ENCODE results near the gene KDM4D. TPM values are rescaled to one million over a fixed set of nuclear protein-coding genes. Genes with fewer than 3 reads are reported as not detected.
A peak's percentile ranks its signal among the peaks of the same experiment; 100 is the strongest.

The KDM4D gene
- total RNA-seq, 1 donor from 2014 or later = 1.8 TPM

DNA sequence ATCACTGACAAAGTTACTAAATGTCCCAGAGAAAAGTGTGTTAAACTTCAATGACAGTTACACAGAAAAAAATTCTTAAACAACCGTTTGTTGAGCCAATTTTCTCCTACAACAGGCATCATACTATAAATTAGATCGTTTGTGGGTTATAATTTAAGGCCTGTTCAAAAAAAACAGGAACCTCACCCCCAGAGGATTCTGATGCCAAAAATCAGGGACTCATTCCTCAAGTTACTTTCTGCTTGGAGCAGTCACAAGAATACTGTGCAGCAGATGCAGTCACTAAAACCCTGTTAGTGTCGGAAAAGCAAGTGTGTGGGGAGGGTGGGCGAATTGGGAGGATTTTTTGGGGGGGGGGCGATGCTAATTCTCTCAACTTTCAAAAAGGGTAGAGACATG lies 810 bp upstream of the KDM4D start:
- peak overlapping the region; percentile 94 for H3K4me3 ChIP-seq (ENCODE audit: low read depth, low read length)
- no peak for DNase-seq (ENCODE audit: low read depth)
- TF ChIP-seq CTCF (conservative IDR thresholded peaks at IDR 0.05; ENCODE audit: low read depth, low read length) = no peak

GRCh38 chr11:94974178-94974577 lies 669 bp downstream of the KDM4D start:
- peak overlapping the region; percentile 94 for H3K4me3 ChIP-seq (ENCODE audit: low read depth, low read length)
- no peak for DNase-seq (ENCODE audit: low read depth)
- no peak for TF ChIP-seq CTCF (conservative IDR thresholded peaks at IDR 0.05; ENCODE audit: low read depth, low read length)

GRCh38 chr11:94975599-94975998 lies 2.1 kb downstream of the KDM4D start:
- H3K4me3 ChIP-seq (ENCODE audit: low read depth, low read length) = no peak overlapping the region
- TF ChIP-seq CTCF (conservative IDR thresholded peaks at IDR 0.05; ENCODE audit: low read depth, low read length) = no peak
- DNase-seq (ENCODE audit: low read depth) = no peak

- H3K4me3 ChIP-seq (ENCODE audit: low read depth, low read length) = no peak overlapping the region
- no peak for TF ChIP-seq CTCF (conservative IDR thresholded peaks at IDR 0.05; ENCODE audit: low read depth, low read length)
- no peak for DNase-seq (ENCODE audit: low read depth)
Measured at GRCh38 chr11:94987378-94987777, 13.9 kb downstream of the KDM4D start.

- no peak for DNase-seq (ENCODE audit: low read depth)
- H3K4me3 ChIP-seq (ENCODE audit: low read depth, low read length) = no peak overlapping the region
- no peak for TF ChIP-seq CTCF (conservative IDR thresholded peaks at IDR 0.05; ENCODE audit: low read depth, low read length)
Measured at GRCh38 chr11:94988748-94989147, 15.2 kb downstream of the KDM4D start.

- DNase-seq (ENCODE audit: low read depth) = no peak
- TF ChIP-seq CTCF (conservative IDR thresholded peaks at IDR 0.05; ENCODE audit: low read depth, low read length) = no peak
Measured at GRCh38 chr11:94993400-94993943, 20.0 kb downstream of the KDM4D start.

GRCh38 chr11:94997437-94997836 lies 23.9 kb downstream of the KDM4D start:
- DNase-seq (ENCODE audit: low read depth) = no peak
- no peak overlapping the region for H3K4me3 ChIP-seq (ENCODE audit: low read depth, low read length)
- TF ChIP-seq CTCF (conservative IDR thresholded peaks at IDR 0.05; ENCODE audit: low read depth, low read length) = peak; percentile 33

More at GRCh38 chr11:94993400-94993943, 20.0 kb downstream of the KDM4D start:
- H3K4me3 ChIP-seq (ENCODE audit: low read depth, low read length) = no peak overlapping the region
